ENCODE results near the gene DPYSL4. TPM values are rescaled to one million over a fixed set of nuclear protein-coding genes. Genes with fewer than 3 reads are reported as not detected.

Gene DPYSL4
- total and polyA plus RNA-seq, 2 of the 13 experiments (the other 11 are each of a cell fraction or from before 2014, with no cell fraction given): 0.84 to 1.2 TPM

DNA sequence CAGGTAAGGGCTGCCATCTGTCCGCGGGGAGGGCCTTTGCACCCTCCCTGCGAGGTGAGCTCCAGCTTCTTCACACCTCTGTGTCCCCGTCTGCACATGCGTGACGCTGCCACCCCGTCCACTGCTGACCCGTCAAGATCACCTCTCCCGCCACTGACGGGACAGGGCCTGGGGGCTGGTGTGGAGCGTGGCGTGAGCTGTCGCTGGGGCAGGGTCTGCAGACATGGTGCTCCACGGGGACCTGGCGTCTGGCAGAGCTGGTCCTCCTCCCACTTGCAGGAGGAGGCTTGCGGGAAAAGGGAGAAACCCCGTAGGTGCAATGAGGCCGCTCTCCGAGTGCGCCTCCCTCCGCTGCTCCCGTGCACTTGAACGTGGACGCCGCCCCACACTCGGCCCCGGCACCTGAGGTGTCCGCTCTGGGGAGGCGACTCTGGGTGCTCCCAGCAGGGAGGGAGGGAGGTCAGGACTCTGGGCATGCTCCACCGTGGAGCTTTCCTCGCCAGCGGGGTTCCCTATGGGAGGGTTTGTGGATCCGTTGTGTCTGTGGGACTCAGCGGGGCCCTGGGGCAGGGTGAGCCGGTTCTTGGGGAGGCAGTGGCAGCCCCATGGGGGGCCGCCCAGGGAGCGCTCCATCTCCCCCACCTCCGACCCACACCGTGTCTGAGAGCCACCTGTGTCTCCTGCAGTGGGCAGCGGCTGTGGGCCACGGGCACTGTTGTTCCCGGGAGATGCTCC lies 17.6 kb upstream of the DPYSL4 start:
- Histone ChIP-seq H3K9me3 (ENCODE audit: low read length) (no peaks in the 10 kb centered on the region), H3K4me3 (replicated peaks in 1 of 3; ENCODE audit: insufficient read depth in 1 of 3, low read depth in 2 of 3, low read length in 3 of 3) (no peak overlapping the region), H3K4me1 (ENCODE audit: insufficient read depth, low read length) (peaks cover 11% of the 10 kb centered on the region), H3K9ac (ENCODE audit: insufficient read depth, low read depth, low read length) (no peak overlapping the region), H3K27ac (ENCODE audit: extremely low read length, insufficient read depth, low read length) (no peak overlapping the region), H3K4me2 (ENCODE audit: low read depth, low read length) (no peak overlapping the region), H3K36me3 (replicated peaks in 1 of 2; ENCODE audit: control insufficient read depth in 1 of 2, insufficient read depth in 2 of 2, low read length in 2 of 2) (no peaks in the 10 kb centered on the region), H3K79me2 (ENCODE audit: insufficient read depth, low read length) (no peaks in the 10 kb centered on the region), H2AFZ (ENCODE audit: low read length) (no peak overlapping the region), H4K20me1 (ENCODE audit: insufficient read depth, low read length) (no peaks in the 10 kb centered on the region), H3K27me3 (ENCODE audit: control insufficient read depth in 1 of 2, insufficient read depth in 2 of 2, low read length in 2 of 2) (peaks cover 4 to 50% of the 10 kb centered on the region in 2 experiments; a peak in 4 of 5 replicates)
- BruUV-seq (replicated peaks): no TSS peak
- ATAC-seq (no peak), DNase-seq (ENCODE audit: low spot score) (no peak), FAIRE-seq (no peak)
- ChIA-PET CTCF (ENCODE audit: low intra/inter-chr PET ratio, low total read pairs) (interaction anchor here (2.5 kb wide), 1 partner anchor 36 kb away, joined by 8 read pairs; no protein-coding TSS in a partner anchor), POLR2A (no interaction called here)
- in situ Hi-C loops (cut with HindIII; ENCODE audit: extremely low pct_ligation_motif_present, low pct_unique_long_range_greater_than_20kb) (no loop called here), intact Hi-C loops (cut with micrococcal nuclease; ENCODE audit: unreplicated experiment) (no loop called here)
- TF ChIP-seq ZNF550 (CRISPR knock-in tag; IDR thresholded peaks at IDR 0.05; ENCODE audit: borderline replicate concordance) (no peak), FLYWCH1 (CRISPR knock-in tag; IDR thresholded peaks at IDR 0.05) (no peak), SAP130 (CRISPR knock-in tag; IDR thresholded peaks at IDR 0.05; ENCODE audit: low read depth) (no peak), EEA1 (CRISPR knock-in tag; IDR thresholded peaks at IDR 0.05; ENCODE audit: borderline replicate concordance) (no peak)
- WGBS (ENCODE audit: low lambda C conversion rate): 86% methylated on average over 11 of the region's 42 CpGs

DNA sequence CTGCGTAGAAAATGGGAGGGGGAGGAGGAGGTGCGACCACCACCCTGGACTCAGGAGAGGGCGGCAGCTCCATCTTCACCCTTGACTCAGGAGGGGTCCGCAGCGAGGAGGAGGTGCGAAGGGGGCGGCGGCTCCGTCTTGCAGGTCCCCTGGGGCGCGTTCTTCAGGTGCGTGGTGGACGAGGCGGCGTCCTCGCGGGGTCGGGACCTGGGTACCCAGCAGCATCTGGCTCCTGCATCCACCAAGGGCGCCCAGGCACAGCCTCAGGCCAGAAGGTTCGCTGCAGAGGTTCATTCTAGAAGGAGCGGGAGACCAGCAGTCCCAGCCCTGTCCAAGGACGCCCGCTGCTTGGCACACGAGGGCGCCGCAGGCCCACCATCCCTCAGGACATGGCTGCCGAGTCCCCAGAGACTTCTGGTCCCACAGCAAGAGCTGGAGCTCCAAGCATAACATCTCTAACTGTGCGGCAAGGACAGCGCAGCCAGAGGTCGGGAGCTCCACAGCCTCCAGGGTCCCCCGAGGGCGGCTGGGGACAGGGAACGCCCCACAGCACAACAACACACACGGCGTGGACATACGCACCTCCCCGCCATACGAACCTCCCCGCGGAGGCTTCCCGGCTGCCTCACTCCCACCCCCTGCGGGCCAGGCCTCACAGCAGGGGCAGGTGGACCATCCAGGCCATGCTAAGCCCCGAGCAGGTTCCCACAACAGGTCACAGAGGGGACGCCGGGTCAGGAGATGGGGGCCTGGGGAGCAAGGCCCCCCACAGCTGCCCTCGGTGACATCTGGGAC lies 16.8 kb upstream of the DPYSL4 start:
- TF ChIP-seq STAG1 (CRISPR knock-in tag; IDR thresholded peaks at IDR 0.05): peak; percentile 62
- no peak for TF ChIP-seq ATM (IDR thresholded peaks at IDR 0.05; ENCODE audit: borderline replicate concordance)
- no peak for TF ChIP-seq POLR2A (IDR thresholded peaks at IDR 0.05; ENCODE audit: insufficient read depth in 1 of 2, low read depth in 2 of 2, low read length in 2 of 2)
- TF ChIP-seq SP1 (IDR thresholded peaks at IDR 0.05): no peak
- no peak for TF ChIP-seq SP1 (CRISPR knock-in tag; IDR thresholded peaks at IDR 0.05)
- TF ChIP-seq, protein P1, sequence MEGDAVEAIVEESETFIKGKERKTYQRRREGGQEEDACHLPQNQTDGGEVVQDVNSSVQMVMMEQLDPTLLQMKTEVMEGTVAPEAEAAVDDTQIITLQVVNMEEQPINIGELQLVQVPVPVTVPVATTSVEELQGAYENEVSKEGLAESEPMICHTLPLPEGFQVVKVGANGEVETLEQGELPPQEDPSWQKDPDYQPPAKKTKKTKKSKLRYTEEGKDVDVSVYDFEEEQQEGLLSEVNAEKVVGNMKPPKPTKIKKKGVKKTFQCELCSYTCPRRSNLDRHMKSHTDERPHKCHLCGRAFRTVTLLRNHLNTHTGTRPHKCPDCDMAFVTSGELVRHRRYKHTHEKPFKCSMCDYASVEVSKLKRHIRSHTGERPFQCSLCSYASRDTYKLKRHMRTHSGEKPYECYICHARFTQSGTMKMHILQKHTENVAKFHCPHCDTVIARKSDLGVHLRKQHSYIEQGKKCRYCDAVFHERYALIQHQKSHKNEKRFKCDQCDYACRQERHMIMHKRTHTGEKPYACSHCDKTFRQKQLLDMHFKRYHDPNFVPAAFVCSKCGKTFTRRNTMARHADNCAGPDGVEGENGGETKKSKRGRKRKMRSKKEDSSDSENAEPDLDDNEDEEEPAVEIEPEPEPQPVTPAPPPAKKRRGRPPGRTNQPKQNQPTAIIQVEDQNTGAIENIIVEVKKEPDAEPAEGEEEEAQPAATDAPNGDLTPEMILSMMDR (CRISPR knock-in tag; IDR thresholded peaks at IDR 0.05): peak; percentile 47
- 0 out of 2 replicates have a peak, but pooled peaks have one; percentile 35 for TF ChIP-seq RAD21 (CRISPR knock-in tag; IDR thresholded peaks at IDR 0.05)
- no peak for TF ChIP-seq RCOR2 (CRISPR knock-in tag; IDR thresholded peaks at IDR 0.05)
- TF ChIP-seq TOPORS (CRISPR knock-in tag; IDR thresholded peaks at IDR 0.05): no peak
- TF ChIP-seq HNF4G (IDR thresholded peaks at IDR 0.05; ENCODE audit: borderline replicate concordance, low read depth, low read length): no peak
- TF ChIP-seq HNF4G (CRISPR knock-in tag; IDR thresholded peaks at IDR 0.05; ENCODE audit: borderline replicate concordance, low read depth): no peak
- no peak overlapping the region for H3K4me3 ChIP-seq (replicated peaks in 1 of 3; ENCODE audit: insufficient read depth in 1 of 3, low read depth in 2 of 3, low read length in 3 of 3)
- 68% methylated on average over 13 of the region's 46 CpGs for WGBS (ENCODE audit: low lambda C conversion rate)
- intact Hi-C loops (cut with micrococcal nuclease; ENCODE audit: unreplicated experiment) (no loop called here), in situ Hi-C loops (cut with HindIII; ENCODE audit: extremely low pct_ligation_motif_present, low pct_unique_long_range_greater_than_20kb) (no loop called here)
- H3K9ac ChIP-seq (ENCODE audit: insufficient read depth, low read depth, low read length): no peak overlapping the region
- ChIA-PET POLR2A (no interaction called here), CTCF (ENCODE audit: low intra/inter-chr PET ratio, low total read pairs) (interaction anchor here (2.5 kb wide), 1 partner anchor 35 kb away, joined by 8 read pairs; no protein-coding TSS in a partner anchor)
- ATAC-seq: peak; percentile 35
- no peak overlapping the region for H3K4me2 ChIP-seq (ENCODE audit: low read depth, low read length)
- H3K27ac ChIP-seq (ENCODE audit: extremely low read length, insufficient read depth, low read length): no peak overlapping the region
- DNase-seq (ENCODE audit: low spot score): no peak
- no peak overlapping the region for H2AFZ ChIP-seq (ENCODE audit: low read length)
- peaks cover 4 to 50% of the 10 kb centered on the region in 2 experiments; a peak in 4 of 5 replicates for H3K27me3 ChIP-seq (ENCODE audit: control insufficient read depth in 1 of 2, insufficient read depth in 2 of 2, low read length in 2 of 2)
- H3K36me3 ChIP-seq (replicated peaks in 1 of 2; ENCODE audit: control insufficient read depth in 1 of 2, insufficient read depth in 2 of 2, low read length in 2 of 2): no peaks in the 10 kb centered on the region
- H3K4me1 ChIP-seq (ENCODE audit: insufficient read depth, low read length): peaks cover 3% of the 10 kb centered on the region
- H4K20me1 ChIP-seq (ENCODE audit: insufficient read depth, low read length): no peaks in the 10 kb centered on the region
- FAIRE-seq: no peak
- no peaks in the 10 kb centered on the region for H3K9me3 ChIP-seq (ENCODE audit: low read length)
- BruUV-seq (replicated peaks): no TSS peak
- no peaks in the 10 kb centered on the region for H3K79me2 ChIP-seq (ENCODE audit: insufficient read depth, low read length)
